Epithelial cell of esophagus (primary cell): ENCODE measurements around the gene ARMH3.

ENCODE experiments used
- DNase-seq: peaks from one replicate; pipeline ENCODE4 v3.0.0; 2010; ENCODE audit warnings: low read depth
- H3K4me3 ChIP-seq: 2 replicates; pipeline ENCODE4 v1.5.1; 2011; ENCODE audit warnings: mild to moderate bottlenecking, low read length, control low read depth
- CTCF ChIP-seq: IDR thresholded peaks from 2 replicates; pipeline ENCODE4 v1.5.1; 2011; ENCODE audit warnings: low read depth, mild to moderate bottlenecking, low read length, control low read depth, inconsistent platforms; ENCODE audit not compliant: insufficient read depth; ENCODE audit errors: missing control alignments

The ARMH3 gene

GRCh38 chr10:101941871-101942270 is 114.1 kb downstream of the ARMH3 start:
- peak; percentile 30 for DNase-seq
- no peak for TF ChIP-seq CTCF
- no peak overlapping the region for H3K4me3 ChIP-seq

- DNase-seq, result peak; percentile 68
- no peak for TF ChIP-seq CTCF
- H3K4me3 ChIP-seq, result no peak overlapping the region
These were observed 115.1 kb downstream of the ARMH3 start for GRCh38 chr10:101940916-101941315.

GRCh38 chr10:101939729-101940128 is 116.2 kb downstream of the ARMH3 start:
- H3K4me3 ChIP-seq, result no peak overlapping the region
- no peak for DNase-seq
- no peak for TF ChIP-seq CTCF

GRCh38 chr10:101939008-101939648 is 116.8 kb downstream of the ARMH3 start:
- TF ChIP-seq CTCF, result no peak
- no peak overlapping the region for H3K4me3 ChIP-seq
- peak; percentile 93 for DNase-seq

- peak; percentile 72 for DNase-seq
- TF ChIP-seq CTCF, result no peak
- no peak overlapping the region for H3K4me3 ChIP-seq
These were observed 117.5 kb downstream of the ARMH3 start for GRCh38 chr10:101938305-101939007.

GRCh38 chr10:101935431-101935830 is 120.5 kb downstream of the ARMH3 start:
- H3K4me3 ChIP-seq, result no peak overlapping the region
- no peak for TF ChIP-seq CTCF
- no peak for DNase-seq

- no peak for TF ChIP-seq CTCF
- no peak overlapping the region for H3K4me3 ChIP-seq
- no peak for DNase-seq
These were observed 121.2 kb downstream of the ARMH3 start for GRCh38 chr10:101934686-101935305.
